ENCODE measurements around the gene CCSER2. TPM values are rescaled to one million over a fixed set of nuclear protein-coding genes. Genes with fewer than 3 reads are reported as not detected.
A peak's percentile ranks its signal among the peaks of the same experiment; 100 is the strongest.

CCSER2 gene
- polyA plus RNA-seq, 3 donors, result 7.4 to 23.3 (median 14.3) TPM

DNA sequence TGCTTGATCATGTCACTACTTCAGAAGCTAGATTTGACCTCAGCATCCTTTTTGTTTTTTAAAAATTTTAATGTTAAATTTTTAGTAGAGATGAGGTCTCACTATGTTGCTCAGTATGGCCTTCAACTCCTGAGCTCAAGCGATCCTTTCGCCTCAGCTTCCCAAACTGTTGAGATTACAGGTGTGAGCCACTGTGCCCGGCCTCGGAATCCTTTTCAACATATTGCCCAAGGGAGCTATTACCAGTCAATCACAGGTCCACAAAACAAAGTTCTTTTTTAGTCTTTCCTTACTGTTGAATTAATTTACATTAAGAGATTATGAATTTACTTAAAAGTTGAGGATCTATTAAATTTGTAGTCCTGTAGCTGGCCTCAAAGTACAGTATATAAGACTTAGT, 37.7 kb downstream of the CCSER2 start:
- H2AFZ ChIP-seq (ENCODE audit: insufficient read depth, low read depth, low read length, poor library complexity, severe bottlenecking), result no peak overlapping the region
- H3K27ac Mint-ChIP-seq, result peak overlapping the region in 1 of 7 donors; percentile 22
- H3K4me1 Mint-ChIP-seq, result peaks cover 18% of the 10 kb centered on the region
- no peak overlapping the region for H3K4me3 Mint-ChIP-seq
- no peak overlapping the region for H3K27ac ChIP-seq (ENCODE audit: low read depth in 1 of 2, low read length in 2 of 2)
- H4K20me1 ChIP-seq (ENCODE audit: insufficient read depth, low read length), result peaks cover 39% of the 10 kb centered on the region
- H3K9me3 ChIP-seq (replicated peaks in 1 of 2; ENCODE audit: control insufficient read depth in 1 of 2, insufficient read depth in 1 of 2, low read length in 2 of 2), result no peaks in the 10 kb centered on the region
- peaks cover 0 to 4% of the 10 kb centered on the region in 2 donors for H3K4me1 ChIP-seq (ENCODE audit: control insufficient read depth in 1 of 2, insufficient read depth in 2 of 2, low read length in 2 of 2)
- no peaks in the 10 kb centered on the region for H3K27me3 ChIP-seq (ENCODE audit: control insufficient read depth in 2 of 2, insufficient read depth in 2 of 2, low read length in 2 of 2)
- H3K4me3 ChIP-seq (replicated peaks in 1 of 3; ENCODE audit: low read depth in 2 of 3, low read length in 3 of 3), result no peak overlapping the region
- no peak for DNase-seq
- intact Hi-C loops (cut with micrococcal nuclease), result no loop called here
- H3K9me3 Mint-ChIP-seq, result no peaks in the 10 kb centered on the region
- H3K27me3 Mint-ChIP-seq (ENCODE audit: low read depth in 3 of 3), result peaks cover 0 to 2% (median 0%) of the 10 kb centered on the region in 3 donors
- no peak overlapping the region for H3K4me2 ChIP-seq (replicated peaks; ENCODE audit: extremely low read depth, low read length, poor library complexity, severe bottlenecking)
- TF ChIP-seq, protein P1, sequence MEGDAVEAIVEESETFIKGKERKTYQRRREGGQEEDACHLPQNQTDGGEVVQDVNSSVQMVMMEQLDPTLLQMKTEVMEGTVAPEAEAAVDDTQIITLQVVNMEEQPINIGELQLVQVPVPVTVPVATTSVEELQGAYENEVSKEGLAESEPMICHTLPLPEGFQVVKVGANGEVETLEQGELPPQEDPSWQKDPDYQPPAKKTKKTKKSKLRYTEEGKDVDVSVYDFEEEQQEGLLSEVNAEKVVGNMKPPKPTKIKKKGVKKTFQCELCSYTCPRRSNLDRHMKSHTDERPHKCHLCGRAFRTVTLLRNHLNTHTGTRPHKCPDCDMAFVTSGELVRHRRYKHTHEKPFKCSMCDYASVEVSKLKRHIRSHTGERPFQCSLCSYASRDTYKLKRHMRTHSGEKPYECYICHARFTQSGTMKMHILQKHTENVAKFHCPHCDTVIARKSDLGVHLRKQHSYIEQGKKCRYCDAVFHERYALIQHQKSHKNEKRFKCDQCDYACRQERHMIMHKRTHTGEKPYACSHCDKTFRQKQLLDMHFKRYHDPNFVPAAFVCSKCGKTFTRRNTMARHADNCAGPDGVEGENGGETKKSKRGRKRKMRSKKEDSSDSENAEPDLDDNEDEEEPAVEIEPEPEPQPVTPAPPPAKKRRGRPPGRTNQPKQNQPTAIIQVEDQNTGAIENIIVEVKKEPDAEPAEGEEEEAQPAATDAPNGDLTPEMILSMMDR (IDR thresholded peaks at IDR 0.05), result no peak
- peaks cover 0 to 3% of the 10 kb centered on the region in 2 donors for H3K36me3 ChIP-seq (replicated peaks in 1 of 2; ENCODE audit: control insufficient read depth in 1 of 2, insufficient read depth in 2 of 2, low read length in 2 of 2)
- H3K79me2 ChIP-seq (ENCODE audit: insufficient read depth, low read length), result no peaks in the 10 kb centered on the region
- H3K9ac ChIP-seq (ENCODE audit: insufficient read depth, low read length, poor library complexity, severe bottlenecking), result no peak overlapping the region
- peaks cover 1 to 3% of the 10 kb centered on the region in 2 donors for H3K36me3 Mint-ChIP-seq
- 90% methylated on average over 2 of the region's 4 CpGs for WGBS (ENCODE audit: insufficient coverage)

- Histone ChIP-seq H2AFZ (ENCODE audit: insufficient read depth, low read depth, low read length, poor library complexity, severe bottlenecking) (no peak overlapping the region), H3K4me3 (replicated peaks in 1 of 3; ENCODE audit: low read depth in 2 of 3, low read length in 3 of 3) (no peak overlapping the region), H4K20me1 (ENCODE audit: insufficient read depth, low read length) (peaks cover 27% of the 10 kb centered on the region), H3K9ac (ENCODE audit: insufficient read depth, low read length, poor library complexity, severe bottlenecking) (no peak overlapping the region), H3K36me3 (replicated peaks in 1 of 2; ENCODE audit: control insufficient read depth in 1 of 2, insufficient read depth in 2 of 2, low read length in 2 of 2) (peaks cover 5 to 15% of the 10 kb centered on the region in 2 donors), H3K4me2 (replicated peaks; ENCODE audit: extremely low read depth, low read length, poor library complexity, severe bottlenecking) (no peak overlapping the region), H3K27me3 (ENCODE audit: control insufficient read depth in 2 of 2, insufficient read depth in 2 of 2, low read length in 2 of 2) (no peaks in the 10 kb centered on the region), H3K9me3 (replicated peaks in 1 of 2; ENCODE audit: control insufficient read depth in 1 of 2, insufficient read depth in 1 of 2, low read length in 2 of 2) (no peaks in the 10 kb centered on the region), H3K79me2 (ENCODE audit: insufficient read depth, low read length) (no peaks in the 10 kb centered on the region), H3K27ac (ENCODE audit: low read depth in 1 of 2, low read length in 2 of 2) (no peak overlapping the region), H3K4me1 (ENCODE audit: control insufficient read depth in 1 of 2, insufficient read depth in 2 of 2, low read length in 2 of 2) (peaks cover 0 to 3% of the 10 kb centered on the region in 2 donors)
- peaks cover 10% of the 10 kb centered on the region for H3K4me1 Mint-ChIP-seq
- DNase-seq, result no peak
- 97% methylated on average over 5 of the region's 6 CpGs for WGBS (ENCODE audit: insufficient coverage)
- intact Hi-C loops (cut with micrococcal nuclease), result no loop called here
- peaks cover 0 to 2% (median 0%) of the 10 kb centered on the region in 3 donors for H3K27me3 Mint-ChIP-seq (ENCODE audit: low read depth in 3 of 3)
- no peak overlapping the region for H3K27ac Mint-ChIP-seq
- H3K4me3 Mint-ChIP-seq, result no peak overlapping the region
- peaks cover 13 to 15% of the 10 kb centered on the region in 2 donors for H3K36me3 Mint-ChIP-seq
- H3K9me3 Mint-ChIP-seq, result no peaks in the 10 kb centered on the region
- TF ChIP-seq, protein P1 (IDR thresholded peaks at IDR 0.05), result no peak
Observed at GRCh38 chr10:84367256-84367655, 38.9 kb downstream of the CCSER2 start.

All from CD14-positive monocyte (primary cell).